ENCODE results near the gene DGCR8. TPM values are rescaled to one million over a fixed set of nuclear protein-coding genes. Genes with fewer than 3 reads are reported as not detected.

Gene DGCR8
- total and polyA plus RNA-seq, 7 donors, result 6.7 to 32.7 (median 15.3) TPM

DNA sequence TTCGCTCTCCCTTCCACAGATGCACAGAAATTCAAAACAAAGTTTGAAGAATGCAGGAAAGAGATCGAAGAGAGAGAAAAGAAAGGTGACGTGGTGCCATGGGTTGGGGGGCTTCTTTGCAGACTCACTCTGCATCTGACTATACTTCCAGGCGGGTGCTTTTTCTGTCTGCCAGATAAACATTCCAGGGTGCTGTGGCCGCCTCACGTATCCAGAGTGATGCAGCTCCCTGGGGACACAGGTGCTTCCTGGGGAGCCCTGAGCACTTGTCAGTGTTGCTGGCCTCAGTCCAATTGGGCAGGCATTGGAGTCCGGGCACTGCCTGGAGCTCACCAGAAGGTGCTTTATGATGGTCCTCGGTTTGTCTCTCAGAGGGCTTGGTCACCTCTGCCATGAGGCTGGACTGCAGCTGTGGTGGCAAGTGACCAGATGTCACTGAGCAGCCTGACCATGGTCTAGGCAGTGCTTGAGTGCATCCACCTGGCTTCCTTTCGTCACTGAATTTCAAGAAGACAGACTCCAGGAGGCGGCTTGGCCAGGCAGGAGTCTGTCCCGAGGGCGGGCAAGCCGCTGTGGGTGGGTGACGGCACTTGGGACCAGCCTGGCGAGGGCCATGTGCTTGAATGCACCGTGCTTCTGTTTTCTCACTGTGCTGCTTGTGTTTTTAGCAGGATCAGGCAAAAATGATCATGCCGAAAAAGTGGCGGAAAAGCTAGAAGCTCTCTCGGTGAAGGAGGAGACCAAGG lies 46.4 kb downstream of the DGCR8 start:
- TF ChIP-seq POLR2AphosphoS5 (IDR thresholded peaks at IDR 0.05) (no peak), EP300 (IDR thresholded peaks at IDR 0.05) (no peak), POLR2A (IDR thresholded peaks at IDR 0.05) (no peak)
- TF ChIP-seq, protein P1, sequence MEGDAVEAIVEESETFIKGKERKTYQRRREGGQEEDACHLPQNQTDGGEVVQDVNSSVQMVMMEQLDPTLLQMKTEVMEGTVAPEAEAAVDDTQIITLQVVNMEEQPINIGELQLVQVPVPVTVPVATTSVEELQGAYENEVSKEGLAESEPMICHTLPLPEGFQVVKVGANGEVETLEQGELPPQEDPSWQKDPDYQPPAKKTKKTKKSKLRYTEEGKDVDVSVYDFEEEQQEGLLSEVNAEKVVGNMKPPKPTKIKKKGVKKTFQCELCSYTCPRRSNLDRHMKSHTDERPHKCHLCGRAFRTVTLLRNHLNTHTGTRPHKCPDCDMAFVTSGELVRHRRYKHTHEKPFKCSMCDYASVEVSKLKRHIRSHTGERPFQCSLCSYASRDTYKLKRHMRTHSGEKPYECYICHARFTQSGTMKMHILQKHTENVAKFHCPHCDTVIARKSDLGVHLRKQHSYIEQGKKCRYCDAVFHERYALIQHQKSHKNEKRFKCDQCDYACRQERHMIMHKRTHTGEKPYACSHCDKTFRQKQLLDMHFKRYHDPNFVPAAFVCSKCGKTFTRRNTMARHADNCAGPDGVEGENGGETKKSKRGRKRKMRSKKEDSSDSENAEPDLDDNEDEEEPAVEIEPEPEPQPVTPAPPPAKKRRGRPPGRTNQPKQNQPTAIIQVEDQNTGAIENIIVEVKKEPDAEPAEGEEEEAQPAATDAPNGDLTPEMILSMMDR (IDR thresholded peaks at IDR 0.05), result no peak
- no peaks in the 10 kb centered on the region for H3K27me3 ChIP-seq
- H3K4me3 ChIP-seq, result no peak overlapping the region
- peaks cover 0 to 17% (median 7%) of the 10 kb centered on the region in 4 donors for H3K4me1 ChIP-seq
- intact Hi-C loops (cut with DNase I), result no loop called here
- no peak overlapping the region for H3K27ac ChIP-seq
- DNase-seq, result no peak
- 80 to 87% methylated on average over 19 of the region's 19 CpGs for WGBS, 2 donors
- peaks cover 0 to 57% (median 23%) of the 10 kb centered on the region in 4 donors for H3K36me3 ChIP-seq
- no peaks in the 10 kb centered on the region for H3K9me3 ChIP-seq

DNA sequence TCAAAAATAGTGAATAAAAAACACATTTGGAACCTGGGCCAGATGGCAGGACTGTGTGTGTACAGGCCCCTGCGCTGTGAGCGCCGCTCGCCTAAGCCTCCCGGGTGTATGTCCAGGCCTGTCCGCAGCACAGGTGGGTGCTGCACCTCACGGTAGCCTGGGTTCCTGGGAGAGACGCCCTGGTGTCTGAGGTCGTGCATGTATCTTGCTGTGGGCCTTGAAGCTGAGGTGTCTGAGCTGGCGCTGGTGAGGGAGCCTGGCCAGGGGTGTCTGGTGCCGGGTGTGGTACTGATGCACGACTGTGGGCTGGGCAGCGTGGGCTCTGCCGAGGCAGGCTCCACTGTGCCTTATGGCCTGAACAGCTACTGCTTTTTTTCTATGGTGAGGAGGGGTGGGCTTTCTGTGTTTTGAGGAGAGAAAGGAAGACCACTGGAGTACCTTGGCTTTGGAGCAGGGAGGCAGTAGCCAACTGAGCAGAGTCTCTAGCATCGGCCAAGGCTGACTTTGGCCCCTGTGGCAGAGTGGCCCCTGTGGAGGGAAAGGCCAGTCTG lies 47.4 kb downstream of the DGCR8 start:
- TF ChIP-seq, protein P1 (IDR thresholded peaks at IDR 0.05), result no peak
- no peak for TF ChIP-seq POLR2AphosphoS5 (IDR thresholded peaks at IDR 0.05)
- no peak for TF ChIP-seq EP300 (IDR thresholded peaks at IDR 0.05)
- no peak for TF ChIP-seq POLR2A (IDR thresholded peaks at IDR 0.05)
- intact Hi-C loops (cut with DNase I), result no loop called here
- Histone ChIP-seq H3K27me3 (no peaks in the 10 kb centered on the region), H3K4me3 (no peak overlapping the region), H3K9me3 (no peaks in the 10 kb centered on the region), H3K4me1 (peaks cover 0 to 12% (median 10%) of the 10 kb centered on the region in 4 donors), H3K27ac (no peak overlapping the region), H3K36me3 (peaks cover 0 to 47% (median 18%) of the 10 kb centered on the region in 4 donors)
- 85 to 91% methylated on average over 15 of the region's 15 CpGs for WGBS, 2 donors
- no peak for DNase-seq

DNA sequence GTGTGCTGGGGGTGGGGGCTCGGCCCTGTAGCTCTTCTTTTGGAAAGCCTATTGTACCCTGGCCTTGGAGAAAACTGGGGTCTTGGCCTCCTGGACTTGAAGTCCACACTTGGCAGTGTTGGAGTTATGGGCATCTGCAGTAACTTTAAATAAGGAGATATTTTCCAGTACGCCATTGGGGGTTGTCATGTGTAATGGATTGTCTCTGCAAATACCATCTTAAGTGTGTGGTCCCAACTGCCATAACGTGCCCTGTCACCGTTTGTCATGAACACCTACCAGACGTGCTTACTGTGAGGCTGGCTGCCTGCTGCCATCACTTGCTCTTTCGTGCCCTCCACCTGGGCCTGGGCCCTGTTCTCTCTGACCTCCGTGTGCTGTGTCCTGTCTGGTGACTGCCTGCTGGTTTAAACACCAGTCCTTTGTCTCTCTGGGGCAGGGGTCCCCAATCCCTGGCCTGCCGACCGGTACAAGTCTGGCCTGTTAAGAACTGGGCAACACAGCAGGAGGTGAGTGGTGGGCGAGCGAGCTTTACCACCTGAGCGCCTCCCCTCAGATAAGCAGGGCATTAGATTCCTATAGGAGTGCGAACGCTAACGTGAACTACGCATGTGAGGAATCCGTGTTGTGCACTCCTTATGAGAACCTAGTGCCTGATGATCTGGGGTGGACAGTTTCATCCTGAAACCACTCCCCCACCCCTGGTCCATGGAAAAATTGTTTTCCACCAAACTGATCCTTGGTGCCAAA lies 48.0 kb downstream of the DGCR8 start:
- Histone ChIP-seq H3K27ac (no peak overlapping the region), H3K36me3 (peaks cover 0 to 47% (median 18%) of the 10 kb centered on the region in 4 donors), H3K9me3 (no peaks in the 10 kb centered on the region), H3K27me3 (no peaks in the 10 kb centered on the region), H3K4me1 (peaks cover 0 to 18% (median 16%) of the 10 kb centered on the region in 4 donors), H3K4me3 (no peak overlapping the region)
- TF ChIP-seq EP300 (IDR thresholded peaks at IDR 0.05), result no peak
- no peak for TF ChIP-seq POLR2AphosphoS5 (IDR thresholded peaks at IDR 0.05)
- no peak for TF ChIP-seq POLR2A (IDR thresholded peaks at IDR 0.05)
- TF ChIP-seq, protein P1 (IDR thresholded peaks at IDR 0.05), result no peak
- 82 to 86% methylated on average over 17 of the region's 17 CpGs for WGBS, 2 donors
- intact Hi-C loops (cut with DNase I), result no loop called here
- DNase-seq, result no peak

DNA sequence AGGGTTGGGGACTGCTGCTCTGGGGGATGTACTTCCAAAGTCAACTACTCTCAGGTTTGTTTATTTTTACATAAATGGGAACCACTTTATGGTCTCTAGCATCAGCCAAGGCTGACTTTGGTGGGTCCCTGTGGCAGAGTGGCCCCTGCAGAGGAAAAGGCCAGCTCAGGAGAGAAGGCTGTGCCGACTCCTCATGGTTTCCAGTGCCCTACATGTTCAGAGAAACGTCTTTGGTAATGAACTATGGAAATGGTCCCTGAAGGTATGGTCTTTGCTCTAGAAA lies 48.5 kb downstream of the DGCR8 start:
- Histone ChIP-seq H3K9me3 (no peaks in the 10 kb centered on the region), H3K36me3 (peaks cover 0 to 44% (median 18%) of the 10 kb centered on the region in 4 donors), H3K4me3 (no peak overlapping the region), H3K4me1 (peaks cover 0 to 24% (median 21%) of the 10 kb centered on the region in 4 donors), H3K27me3 (no peaks in the 10 kb centered on the region), H3K27ac (no peak overlapping the region)
- DNase-seq, result no peak
- intact Hi-C loops (cut with DNase I), result no loop called here
- TF ChIP-seq, protein P1 (IDR thresholded peaks at IDR 0.05), result no peak
- TF ChIP-seq EP300 (IDR thresholded peaks at IDR 0.05) (no peak), POLR2A (IDR thresholded peaks at IDR 0.05) (no peak), POLR2AphosphoS5 (IDR thresholded peaks at IDR 0.05) (no peak)
- 51 to 69% methylated on average over 2 of the region's 2 CpGs for WGBS, 2 donors
